GM06990 (cell line): ENCODE measurements around the gene AURKB.

ENCODE experiments used
- DNase-seq: peaks from one replicate; pipeline ENCODE4 v3.0.0-alpha.2; 2011; ENCODE audit not compliant: insufficient read length; ENCODE audit errors: extremely low read depth
- H3K27me3 ChIP-seq: replicated peaks from 2 replicates; pipeline ENCODE4 v1.6.0; 2011; ENCODE audit warnings: low read length; ENCODE audit not compliant: control insufficient read depth, insufficient read depth
- H3K36me3 ChIP-seq: 2 replicates; pipeline ENCODE4 v1.5.1; 2011; ENCODE audit warnings: low read length; ENCODE audit not compliant: control insufficient read depth, insufficient read depth
- H3K4me3 ChIP-seq: replicated peaks from 2 replicates; pipeline ENCODE4 v1.5.1; 2011; ENCODE audit warnings: low read depth, mild to moderate bottlenecking, control low read depth, low read length
- CTCF ChIP-seq: IDR thresholded peaks from 2 replicates; pipeline ENCODE4 v1.5.1; 2011; ENCODE audit warnings: low read length, control low read depth, mild to moderate bottlenecking, inconsistent platforms; ENCODE audit not compliant: insufficient read depth, poor library complexity, severe bottlenecking

The AURKB gene

GRCh38 chr17:8209907-8210760 is at the start of gene AURKB:
AURKB (minus strand) TSS chr17:8210575; CDS start chr17:8210224, 351 bp downstream.
- H3K36me3 ChIP-seq: peaks cover 14% of the 10 kb centered on the region
- TF ChIP-seq CTCF: no peak
- H3K4me3 ChIP-seq: peak within 1 kb of the TSS; percentile 85
- DNase-seq: peak; percentile 90
- no peaks in the 10 kb centered on the region for H3K27me3 ChIP-seq

GRCh38 chr17:8257801-8258200 is 47.4 kb upstream of the AURKB start:
- Histone ChIP-seq H3K4me3 (no peak overlapping the region), H3K36me3 (peaks cover 31% of the 10 kb centered on the region), H3K27me3 (no peaks in the 10 kb centered on the region)
- no peak for TF ChIP-seq CTCF
- no peak for DNase-seq

- Histone ChIP-seq H3K4me3 (no peak overlapping the region), H3K36me3 (peaks cover 28% of the 10 kb centered on the region), H3K27me3 (no peaks in the 10 kb centered on the region)
- no peak for TF ChIP-seq CTCF
- DNase-seq: no peak
Measured at GRCh38 chr17:8256691-8257090, 46.3 kb upstream of the AURKB start.

GRCh38 chr17:8256291-8256690 is 45.9 kb upstream of the AURKB start:
- TF ChIP-seq CTCF: no peak
- H3K4me3 ChIP-seq: no peak overlapping the region
- H3K36me3 ChIP-seq: peaks cover 25% of the 10 kb centered on the region
- no peaks in the 10 kb centered on the region for H3K27me3 ChIP-seq
- DNase-seq: no peak

- peaks cover 25% of the 10 kb centered on the region for H3K36me3 ChIP-seq
- DNase-seq: no peak
Measured at GRCh38 chr17:8255499-8255898, 45.1 kb upstream of the AURKB start.

More at GRCh38 chr17:8255499-8255898, 45.1 kb upstream of the AURKB start:
- TF ChIP-seq CTCF: no peak
- no peaks in the 10 kb centered on the region for H3K27me3 ChIP-seq
- H3K4me3 ChIP-seq: no peak overlapping the region
